Stimulated activated CD8-positive, alpha-beta memory T cell treated with anti-CD3 and anti-CD28 coated beads, Interleukin-7, amount 100 ng/mL, for 1 hour (primary cell): ENCODE results near the gene AQP12A.
"Not testable (repeated sequence)": the region's sequence is repeated elsewhere in the genome, so short reads cannot be mapped to it uniquely, and the experiment has no call there.

Experiments
- DNase-seq, 2 donors: peaks; one replicate each; pipeline ENCODE4 v3.0.0-alpha.2; 2020; ENCODE audit warnings: low read depth in 2 of 2

The AQP12A gene

GRCh38 chr2:240662681-240663080 is 29.0 kb upstream of the AQP12A start:
- no peak for DNase-seq

GRCh38 chr2:240663546-240664190 is 28.0 kb upstream of the AQP12A start:
- DNase-seq, result no peak

DNA sequence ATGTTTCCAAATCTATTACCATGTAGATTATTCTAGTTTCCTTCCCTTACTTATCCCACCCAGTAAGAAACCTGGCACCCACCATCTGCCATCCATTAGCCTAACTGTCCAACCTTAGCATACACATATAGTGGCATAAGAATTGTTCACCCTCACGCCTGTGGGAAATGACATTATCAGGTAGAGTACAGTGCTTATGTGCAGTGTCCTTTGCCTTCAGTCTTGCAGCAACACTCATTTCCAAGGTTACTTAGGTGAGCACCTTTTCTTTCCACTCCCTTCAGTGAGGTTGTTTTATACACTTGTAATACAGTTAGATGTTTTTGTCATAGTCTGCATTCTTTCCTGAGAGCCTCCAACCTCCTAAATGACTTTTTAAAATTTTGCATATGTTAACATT is 27.0 kb upstream of the AQP12A start:
- no peak for DNase-seq

DNA sequence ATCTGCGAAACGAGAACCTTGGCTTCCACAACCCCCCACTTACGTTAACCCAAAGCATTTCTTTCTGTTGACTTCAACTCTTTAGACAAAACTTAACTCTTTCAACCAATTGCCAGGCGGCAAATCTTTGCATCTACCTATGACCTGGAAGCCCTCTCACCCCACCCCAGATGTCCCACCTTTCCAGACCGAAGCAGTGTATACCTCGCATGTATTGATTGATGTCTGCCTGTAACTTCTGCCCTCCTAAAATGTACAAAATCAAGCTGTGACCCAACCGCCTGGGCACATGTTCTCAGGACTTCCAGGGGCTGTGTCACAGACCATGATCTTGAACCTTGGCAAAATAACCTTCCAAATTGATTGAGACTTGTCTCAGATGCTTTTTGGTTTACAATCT is 21.3 kb upstream of the AQP12A start:
- DNase-seq, result no peak

GRCh38 chr2:240670950-240671349 is 20.7 kb upstream of the AQP12A start:
- DNase-seq, result no peak

DNA sequence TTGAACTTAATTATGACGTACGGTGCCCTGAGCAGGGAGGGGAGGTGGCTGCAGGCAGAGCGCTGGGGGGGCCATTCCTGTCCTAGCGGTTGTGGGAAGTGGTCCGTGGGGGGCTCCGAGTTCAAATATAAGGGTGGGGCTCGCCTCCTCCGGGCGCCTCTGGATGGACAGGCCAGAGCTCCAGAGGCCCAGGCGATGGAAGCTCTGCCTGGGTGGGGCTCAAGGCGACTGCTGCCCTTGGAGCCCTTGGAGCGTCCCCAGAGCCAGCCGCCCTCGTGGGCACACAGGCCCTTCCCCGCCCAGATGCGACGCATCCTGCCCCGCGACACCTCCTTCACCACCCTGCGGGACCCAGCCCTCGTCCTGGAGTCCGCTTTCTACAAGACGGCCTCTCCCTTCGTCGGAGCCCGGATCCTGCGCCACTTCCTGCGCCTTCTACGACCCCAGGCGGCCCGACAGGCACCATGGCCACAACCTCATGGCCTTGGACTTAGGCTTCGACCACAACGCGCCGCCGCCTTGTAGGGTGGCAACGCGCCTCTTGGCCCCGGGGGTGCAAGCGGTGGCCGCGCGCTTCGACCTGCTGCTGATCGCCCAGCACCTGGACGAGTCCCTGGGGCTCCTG is 19.5 kb upstream of the AQP12A start:
- DNase-seq, result no peak

DNA sequence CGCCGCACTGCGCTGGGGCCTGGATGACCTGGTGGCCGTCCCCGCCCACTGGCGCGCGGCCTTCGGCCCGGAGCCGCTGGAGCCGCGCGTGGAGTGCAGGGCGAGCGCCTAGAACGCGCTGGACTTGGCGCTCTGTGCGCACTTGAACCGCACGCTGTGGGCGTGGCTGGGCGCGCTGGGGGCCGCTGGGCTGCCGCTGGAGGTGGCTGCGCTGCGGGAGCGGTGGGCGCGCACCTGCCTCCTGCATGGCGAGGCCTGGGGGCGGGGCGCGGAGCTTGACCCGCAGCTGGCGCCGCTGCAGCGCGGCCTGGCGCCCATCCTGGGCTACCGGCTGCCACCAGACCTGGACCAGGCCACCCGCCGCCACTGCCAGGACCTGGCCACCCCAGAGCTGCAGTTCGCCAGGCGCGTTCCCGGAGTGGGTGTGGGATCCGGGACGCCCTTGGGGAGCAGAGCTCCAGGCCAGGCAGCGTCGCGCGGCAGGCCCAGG is 18.9 kb upstream of the AQP12A start:
- no peak for DNase-seq

DNA sequence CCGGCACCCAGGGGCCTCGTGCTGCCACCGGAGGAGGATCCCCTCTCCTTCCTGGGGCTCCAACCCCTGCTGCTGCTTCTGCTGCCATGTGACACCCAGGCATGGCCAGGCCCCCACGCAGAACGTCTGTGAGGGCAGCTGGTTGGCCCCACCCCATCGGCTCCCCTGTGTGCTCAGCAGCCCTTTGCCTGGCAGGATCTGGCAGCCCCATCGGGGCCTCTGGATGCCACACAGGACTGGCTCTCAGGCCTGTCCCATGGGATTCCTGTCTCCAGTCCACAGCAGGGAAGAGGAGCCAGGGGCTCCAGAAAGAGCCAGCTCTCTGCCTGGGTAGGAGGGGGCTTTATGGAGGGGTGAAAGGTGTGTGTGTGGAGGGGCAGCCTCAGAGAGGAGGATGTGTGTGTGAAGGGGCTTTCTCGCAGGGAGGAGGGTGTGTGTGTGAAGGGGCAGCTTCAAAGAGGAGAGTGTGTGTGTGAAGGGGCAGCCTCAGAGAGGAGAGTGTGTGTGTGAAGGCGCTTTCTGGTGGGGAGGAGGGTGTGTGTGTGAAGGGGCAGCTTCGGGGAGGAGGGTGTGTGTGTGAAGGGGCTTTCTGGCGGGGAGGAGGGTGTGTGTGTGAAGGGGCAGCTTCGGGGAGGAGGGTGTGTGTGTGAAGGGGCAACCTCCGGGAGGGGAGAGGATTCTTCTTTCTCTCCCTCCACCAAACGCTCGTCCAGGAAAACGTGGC is 17.0 kb upstream of the AQP12A start:
- DNase-seq, result not testable (repeated sequence)

DNA sequence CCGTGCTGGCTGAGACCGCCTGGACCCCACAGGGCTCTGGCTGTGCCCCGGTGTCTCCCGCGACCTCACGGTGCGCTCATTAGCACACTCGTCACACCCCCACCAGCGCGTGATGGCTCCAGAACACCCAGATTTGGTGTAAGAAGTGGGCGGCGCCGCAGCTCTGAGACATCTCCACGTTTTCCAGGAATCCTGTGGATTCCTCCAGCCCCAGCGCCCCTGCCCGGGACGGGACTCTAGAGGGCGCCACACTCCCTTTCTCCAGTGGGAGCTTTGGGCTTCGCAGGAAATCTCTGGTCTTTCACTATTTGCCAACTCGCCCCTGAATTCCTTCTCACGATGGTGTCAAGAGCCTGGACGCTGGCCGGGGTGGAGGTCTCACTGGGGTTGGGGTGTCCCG is 16.3 kb upstream of the AQP12A start:
- DNase-seq, result not testable (repeated sequence)

DNA sequence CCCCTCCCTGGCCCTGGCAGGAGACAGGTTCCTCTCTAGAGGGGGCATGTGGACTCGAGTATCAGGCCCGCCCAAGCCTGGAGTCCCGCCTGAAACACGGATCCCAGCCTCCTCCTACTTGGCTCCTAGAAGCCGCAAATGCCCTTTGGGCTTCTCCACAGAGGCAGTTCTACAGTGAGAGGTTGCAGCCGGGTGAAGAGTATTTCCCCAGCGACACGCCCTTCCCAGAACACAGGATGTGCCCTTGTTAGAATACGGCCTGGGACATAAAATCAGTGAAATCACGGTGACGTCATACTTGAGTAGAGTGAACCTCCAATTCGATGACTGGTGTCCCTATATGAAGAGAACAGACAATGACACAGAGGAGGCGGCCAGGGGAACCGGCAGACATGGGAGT is 13.6 kb upstream of the AQP12A start:
- not testable (repeated sequence) for DNase-seq

GRCh38 chr2:240678909-240679308 is 12.8 kb upstream of the AQP12A start:
- not testable (repeated sequence) for DNase-seq

DNA sequence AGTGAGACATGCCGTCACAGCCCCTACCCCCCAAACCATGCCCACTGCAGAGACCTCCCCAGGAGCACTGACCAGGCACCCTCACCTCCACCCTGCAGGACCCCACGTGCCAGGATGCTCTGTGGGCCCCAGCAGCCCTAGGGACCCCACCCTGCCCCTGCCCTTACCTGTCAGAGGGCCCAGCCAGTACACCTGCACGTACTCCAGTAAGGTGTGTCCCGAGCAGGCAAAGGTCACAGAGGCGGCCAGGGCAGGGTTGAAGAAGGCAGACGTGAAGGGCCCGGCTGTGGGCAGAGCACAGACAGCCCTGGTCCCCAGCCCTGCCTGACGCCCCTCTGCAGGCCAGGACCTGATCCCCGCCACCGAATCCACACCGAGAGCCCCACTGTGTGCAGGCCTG is 11.5 kb upstream of the AQP12A start:
- not testable (repeated sequence) for DNase-seq

DNA sequence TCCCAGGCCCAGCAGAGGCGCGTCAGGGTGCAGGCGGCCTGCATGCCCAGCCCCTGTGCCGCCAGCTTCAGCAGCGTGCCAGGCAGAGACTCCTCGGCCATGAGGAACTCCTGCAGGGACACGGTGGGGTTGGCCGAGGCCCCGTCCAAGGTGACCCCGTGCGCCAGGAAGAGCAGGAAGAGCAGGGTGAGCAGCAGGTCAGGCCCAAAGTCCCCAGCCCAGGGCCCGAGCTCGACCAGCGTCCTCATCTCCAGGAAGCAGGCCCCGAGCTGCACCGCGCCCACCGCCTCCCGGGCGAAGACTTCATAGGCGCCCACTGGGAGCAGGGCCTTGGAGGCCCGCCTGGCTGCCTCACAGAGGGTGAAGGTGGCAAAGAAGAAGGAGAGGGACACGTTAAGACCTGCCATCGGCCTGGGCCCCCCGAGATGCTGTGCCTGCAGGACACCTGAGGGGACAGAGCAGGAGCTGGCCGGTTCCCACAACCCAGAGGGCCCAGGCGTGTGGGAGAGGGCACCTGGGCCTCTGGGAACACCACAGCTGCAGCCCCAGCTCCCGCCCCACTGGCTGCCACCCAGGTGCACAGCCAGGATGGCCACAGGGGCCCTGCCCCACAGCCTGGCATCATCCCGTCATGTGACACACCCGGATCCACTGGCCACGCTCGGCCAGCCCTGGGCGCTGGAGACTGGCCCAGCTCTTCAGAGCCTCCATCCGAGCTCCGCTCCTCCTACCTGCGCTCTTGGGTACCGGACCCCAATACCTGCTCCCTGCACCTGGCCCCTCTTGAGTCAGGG is 9.0 kb upstream of the AQP12A start, which contains the start of gene AQP12B:
Gene AQP12B (minus strand): TSS at position 455 of the 794 bp plus-strand sequence. CDS start 48 bp downstream, at position 407.
- not testable (repeated sequence) for DNase-seq

DNA sequence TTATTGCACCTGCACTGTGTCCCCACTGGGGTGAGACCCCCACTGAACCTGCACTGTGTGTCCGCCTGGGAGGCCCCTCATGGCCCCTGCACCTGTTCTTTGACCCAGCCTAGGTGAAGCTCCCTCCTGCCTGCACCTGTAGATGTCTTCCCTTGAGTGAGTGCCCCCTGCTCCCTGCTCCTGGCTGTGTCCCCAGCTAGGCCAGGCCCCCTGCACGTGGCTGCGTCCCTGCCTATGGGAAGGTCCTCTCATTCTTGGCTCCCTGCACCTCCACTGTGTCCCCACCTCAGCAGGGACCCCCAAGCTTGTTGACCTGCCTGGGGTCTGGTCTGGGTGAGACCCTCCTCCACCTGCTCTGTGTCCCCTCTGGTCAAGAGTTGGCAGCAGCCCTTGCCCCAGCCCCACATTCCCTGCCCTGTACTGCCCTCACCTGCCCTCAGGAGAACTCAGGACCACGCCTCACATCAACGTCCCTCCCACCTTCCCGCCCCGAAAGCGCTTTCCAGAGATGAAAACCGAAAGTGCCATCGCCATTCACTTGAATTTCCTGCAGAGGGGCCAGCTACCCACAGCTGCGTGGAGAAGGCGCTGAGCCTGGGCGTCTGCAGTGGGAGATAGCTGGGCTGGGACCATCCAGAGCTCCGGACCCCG is 8.2 kb upstream of the AQP12A start:
- DNase-seq, result not testable (repeated sequence)

GRCh38 chr2:240683980-240684728 is 7.5 kb upstream of the AQP12A start:
- not testable (repeated sequence) for DNase-seq

DNA sequence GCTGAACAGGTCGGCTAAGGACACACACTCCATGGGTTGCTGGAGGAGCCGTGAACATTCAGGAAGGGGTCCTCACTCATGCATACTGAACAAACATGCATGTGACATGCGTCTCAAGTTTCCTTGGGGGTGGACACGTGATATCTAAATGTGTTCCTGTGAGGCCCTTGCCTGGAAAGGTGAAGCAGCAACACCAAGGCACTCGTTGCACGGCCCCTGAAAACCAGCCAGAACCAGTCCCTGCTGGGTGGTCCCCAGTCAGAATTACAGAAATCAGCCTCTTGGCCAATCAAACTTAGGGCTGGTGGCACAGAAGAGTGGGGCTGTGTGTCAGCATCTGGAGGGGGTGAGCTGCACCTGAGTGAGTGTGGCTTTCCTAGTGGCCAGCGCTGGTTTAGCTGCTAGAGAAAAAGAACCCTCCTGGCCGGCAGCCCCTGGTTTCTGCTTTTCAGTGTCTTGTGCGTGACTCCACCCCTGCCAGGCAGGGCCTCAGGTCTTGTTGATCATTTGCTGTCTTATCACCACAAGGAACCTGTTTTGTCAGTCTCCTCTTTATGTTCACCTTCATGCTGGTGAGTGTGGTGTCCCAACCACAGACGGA is 5.8 kb upstream of the AQP12A start:
- DNase-seq, result no peak

GRCh38 chr2:240686460-240686859 is 5.2 kb upstream of the AQP12A start:
- no peak for DNase-seq

GRCh38 chr2:240687045-240687740 is 4.5 kb upstream of the AQP12A start:
- no peak for DNase-seq

- DNase-seq, result no peak
These were observed 3.7 kb upstream of the AQP12A start for GRCh38 chr2:240687741-240688552.
